ENCODE data around the gene E2F4.

E2F4 gene

DNA sequence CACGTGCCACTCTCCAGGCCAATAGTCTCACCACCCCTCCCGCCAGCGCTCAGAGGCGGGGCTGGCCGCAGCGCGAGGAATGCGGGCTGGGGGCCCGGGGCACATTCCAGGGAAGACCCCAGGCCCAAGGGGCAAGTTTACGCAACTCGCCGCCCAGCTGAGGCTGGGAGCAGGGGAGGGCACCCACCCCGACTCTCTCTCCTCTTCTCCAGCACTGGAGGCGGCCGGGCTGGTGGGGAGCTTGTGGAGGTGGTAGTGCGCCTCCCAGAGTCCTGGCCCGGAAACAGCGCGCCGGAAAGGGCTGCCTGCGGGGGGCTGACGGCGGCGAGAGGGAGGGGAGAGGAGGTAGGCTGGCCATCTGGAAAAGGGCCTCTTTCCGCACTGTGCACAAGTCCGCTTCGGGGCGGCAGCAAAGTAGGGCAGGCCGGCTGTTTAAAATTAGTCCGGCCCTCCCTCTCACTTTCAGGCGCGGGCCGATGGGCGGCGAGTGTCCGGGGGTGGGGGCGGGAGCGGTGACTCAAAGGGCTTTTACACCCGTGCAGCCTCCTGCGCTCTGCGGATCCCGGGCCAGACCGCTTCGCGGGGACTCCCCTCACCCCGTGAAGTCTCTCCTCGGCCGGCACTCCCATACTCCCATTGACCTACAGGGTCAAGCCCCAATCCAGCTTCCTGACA, 54.3 kb downstream of the E2F4 start:
- peak overlapping the region; percentile 76 for H3K4me3 ChIP-seq (ENCODE audit: control insufficient read depth, low read depth, low read length)
- DNase-seq (ENCODE audit: low read depth) = peak; percentile 52
- TF ChIP-seq, protein P1, sequence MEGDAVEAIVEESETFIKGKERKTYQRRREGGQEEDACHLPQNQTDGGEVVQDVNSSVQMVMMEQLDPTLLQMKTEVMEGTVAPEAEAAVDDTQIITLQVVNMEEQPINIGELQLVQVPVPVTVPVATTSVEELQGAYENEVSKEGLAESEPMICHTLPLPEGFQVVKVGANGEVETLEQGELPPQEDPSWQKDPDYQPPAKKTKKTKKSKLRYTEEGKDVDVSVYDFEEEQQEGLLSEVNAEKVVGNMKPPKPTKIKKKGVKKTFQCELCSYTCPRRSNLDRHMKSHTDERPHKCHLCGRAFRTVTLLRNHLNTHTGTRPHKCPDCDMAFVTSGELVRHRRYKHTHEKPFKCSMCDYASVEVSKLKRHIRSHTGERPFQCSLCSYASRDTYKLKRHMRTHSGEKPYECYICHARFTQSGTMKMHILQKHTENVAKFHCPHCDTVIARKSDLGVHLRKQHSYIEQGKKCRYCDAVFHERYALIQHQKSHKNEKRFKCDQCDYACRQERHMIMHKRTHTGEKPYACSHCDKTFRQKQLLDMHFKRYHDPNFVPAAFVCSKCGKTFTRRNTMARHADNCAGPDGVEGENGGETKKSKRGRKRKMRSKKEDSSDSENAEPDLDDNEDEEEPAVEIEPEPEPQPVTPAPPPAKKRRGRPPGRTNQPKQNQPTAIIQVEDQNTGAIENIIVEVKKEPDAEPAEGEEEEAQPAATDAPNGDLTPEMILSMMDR (IDR thresholded peaks at IDR 0.05; ENCODE audit: control insufficient read depth, insufficient read depth, low read depth, low read length, missing control alignments) = peak; percentile 53

DNA sequence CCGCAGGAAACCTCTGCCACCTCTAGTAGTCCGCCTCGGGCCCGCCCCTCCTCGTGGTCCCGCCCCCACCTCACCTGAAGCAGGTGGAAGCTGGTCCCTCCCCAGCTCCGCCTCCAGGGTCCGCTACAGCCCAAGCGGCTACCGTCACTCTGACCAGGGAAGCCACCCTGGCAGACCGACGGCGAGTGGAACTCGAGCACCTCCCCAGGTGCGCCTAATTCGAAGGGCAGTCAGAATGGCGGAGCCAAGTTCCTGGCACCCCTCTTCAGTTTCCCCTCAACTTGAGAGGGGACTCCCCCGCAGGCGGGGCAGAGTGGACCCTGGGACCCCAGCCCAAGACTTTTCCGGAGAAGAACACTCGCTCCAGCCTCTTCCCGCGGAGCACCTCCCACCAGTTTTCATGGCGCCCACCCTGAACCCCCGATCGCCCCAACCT, 54.8 kb downstream of the E2F4 start:
- TF ChIP-seq, protein P1 (IDR thresholded peaks at IDR 0.05; ENCODE audit: control insufficient read depth, insufficient read depth, low read depth, low read length, missing control alignments) = no peak
- DNase-seq (ENCODE audit: low read depth) = no peak

DNA sequence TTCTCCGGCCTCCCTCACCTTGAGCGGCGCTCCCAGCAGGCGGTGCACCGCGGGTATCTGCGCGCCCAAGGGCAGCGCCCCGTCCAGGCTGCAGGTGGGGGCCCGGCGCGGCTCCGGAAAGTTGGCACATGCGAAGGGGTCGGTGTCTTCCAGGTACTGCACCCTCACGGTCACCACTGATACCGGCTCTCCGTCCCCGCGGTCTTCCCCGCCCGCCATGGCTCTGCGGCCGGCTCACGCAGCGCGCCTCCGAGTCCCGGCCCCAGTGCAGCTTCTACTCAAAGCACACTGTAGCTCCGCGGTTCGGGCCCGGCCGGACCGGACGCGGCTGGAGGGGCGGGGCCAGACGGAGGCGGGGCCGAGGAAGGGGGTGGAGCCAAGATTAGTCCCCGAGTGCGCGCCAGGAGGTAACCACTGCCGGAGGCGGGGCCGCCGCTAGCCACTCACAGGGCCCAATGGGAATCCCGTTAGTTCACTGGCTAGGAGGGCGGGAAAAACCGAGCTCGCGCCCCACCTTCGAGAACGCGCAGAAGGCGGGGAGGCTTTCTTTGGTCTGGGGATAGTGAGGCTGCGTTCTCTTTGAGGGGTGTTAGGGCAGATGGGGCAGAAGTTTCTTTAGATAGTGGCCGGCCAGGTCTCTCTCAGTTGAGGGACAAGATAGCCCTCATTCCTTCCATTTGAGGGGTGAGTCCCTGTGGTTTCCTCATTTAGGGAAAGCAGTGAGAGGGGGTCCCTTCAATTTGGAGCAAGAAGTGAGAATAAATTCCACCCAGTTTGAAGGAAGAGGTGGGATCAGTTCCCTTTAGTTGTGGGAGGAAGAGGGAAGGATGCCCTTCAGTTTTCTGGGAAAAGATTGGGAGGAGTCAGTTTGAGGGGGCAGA, 55.5 kb downstream of the E2F4 start, which contains the start of gene FHOD1:
Gene FHOD1, minus strand, starts transcription at position 290 of the 881 bp plus-strand sequence. Its CDS starts 71 bp downstream, at position 219.
- TF ChIP-seq, protein P1 (IDR thresholded peaks at IDR 0.05; ENCODE audit: control insufficient read depth, insufficient read depth, low read depth, low read length, missing control alignments) = no peak
- DNase-seq (ENCODE audit: low read depth) = peak; percentile 70
- peak within 1 kb of the TSS; percentile 76 for H3K4me3 ChIP-seq (ENCODE audit: control insufficient read depth, low read depth, low read length)

More for the DNA sequence above, 54.8 kb downstream of the E2F4 start:
- peak overlapping the region; percentile 76 for H3K4me3 ChIP-seq (ENCODE audit: control insufficient read depth, low read depth, low read length)

DNA sequence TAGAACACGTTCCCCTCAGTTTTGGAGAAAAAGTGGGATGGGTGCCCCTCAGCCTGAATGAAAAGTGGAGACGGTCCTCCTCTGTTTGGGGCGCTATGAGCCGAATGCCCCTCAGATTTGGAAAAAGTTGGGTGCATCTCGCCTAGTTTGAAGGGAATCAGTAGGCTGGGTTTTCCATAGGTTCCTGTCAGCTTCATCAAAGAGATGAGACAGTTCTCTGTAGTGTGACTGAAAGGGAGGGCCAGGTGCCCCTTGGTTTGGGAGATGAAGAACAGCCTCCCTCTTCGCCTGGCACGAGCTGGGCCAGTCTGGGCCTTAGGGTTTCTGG, 56.1 kb downstream of the E2F4 start:
- TF ChIP-seq, protein P1 (IDR thresholded peaks at IDR 0.05; ENCODE audit: control insufficient read depth, insufficient read depth, low read depth, low read length, missing control alignments) = no peak
- no peak for DNase-seq (ENCODE audit: low read depth)

More for the DNA sequence above, 56.1 kb downstream of the E2F4 start:
- H3K4me3 ChIP-seq (ENCODE audit: control insufficient read depth, low read depth, low read length) = peak overlapping the region; percentile 45
